Measurements from ENCODE around the gene SECISBP2L.

- TF ChIP-seq CTCF (IDR thresholded peaks at IDR 0.05; ENCODE audit: borderline replicate concordance, extremely low read depth, low read length, poor library complexity, severe bottlenecking): no peak
- TF ChIP-seq EZH2 (IDR thresholded peaks at IDR 0.05; ENCODE audit: borderline replicate concordance, low read depth, low read length, severe bottlenecking): no peak
These were observed 36.7 kb upstream of the SECISBP2L start for GRCh38 chr15:49082960-49083359.
